HFFc6 (cell line): ENCODE results near the gene RPS27L. TPM values are rescaled to one million over a fixed set of nuclear protein-coding genes. Genes with fewer than 3 reads are reported as not detected.
A peak's percentile ranks its signal among the peaks of the same experiment; 100 is the strongest.

Source experiments
- DNase-seq: peaks from one replicate; pipeline ENCODE4 v3.0.0-alpha.2; 2018
- H3K27ac Mint-ChIP-seq: 2 replicates; pipeline ENCODE4 v1.8.0; 2020; ENCODE audit warnings: mild to moderate bottlenecking, mixed read lengths
- H3K27me3 Mint-ChIP-seq: 2 replicates; pipeline ENCODE4 v1.8.0; 2021; ENCODE audit warnings: mild to moderate bottlenecking, moderate library complexity, mixed read lengths; ENCODE audit not compliant: insufficient read depth
- H3K36me3 Mint-ChIP-seq: 2 replicates; pipeline ENCODE4 v1.8.0; 2021; ENCODE audit warnings: low read depth, mixed read lengths
- H3K4me1 Mint-ChIP-seq: 2 replicates; pipeline ENCODE4 v1.8.0; 2020; ENCODE audit warnings: low read depth, mixed read lengths
- H3K4me3 Mint-ChIP-seq: 2 replicates; pipeline ENCODE4 v1.8.0; 2020; ENCODE audit warnings: mild to moderate bottlenecking, moderate library complexity, mixed read lengths
- H3K9me3 Mint-ChIP-seq: 2 replicates; pipeline ENCODE4 v1.8.0; 2020; ENCODE audit warnings: mild to moderate bottlenecking, mixed read lengths
- total RNA-seq, 6 experiments: library from RNA; stranded (reverse); fragmentation: NEBNext Ultra II Directional; extraction: Animal tissue kit (Norgen Biotek cat#: 25700); gene quantifications; 2 replicates in 1 of 6; 3 replicates in 5 of 6; pipeline ENCODE4 v1.2.3, GENCODE V29; 2021
- TF ChIP-seq, protein P1 (sequence below): fragments of 200-600 bp; sonication (generic); IDR thresholded peaks from 2 replicates; pipeline ENCODE4 v1.5.0; 2021; ENCODE audit warnings: antibody characterized with exemption, mild to moderate bottlenecking

Gene RPS27L
- total RNA-seq, 6 experiments from 2014 or later = 422 to 573 (median 537) TPM

DNA sequence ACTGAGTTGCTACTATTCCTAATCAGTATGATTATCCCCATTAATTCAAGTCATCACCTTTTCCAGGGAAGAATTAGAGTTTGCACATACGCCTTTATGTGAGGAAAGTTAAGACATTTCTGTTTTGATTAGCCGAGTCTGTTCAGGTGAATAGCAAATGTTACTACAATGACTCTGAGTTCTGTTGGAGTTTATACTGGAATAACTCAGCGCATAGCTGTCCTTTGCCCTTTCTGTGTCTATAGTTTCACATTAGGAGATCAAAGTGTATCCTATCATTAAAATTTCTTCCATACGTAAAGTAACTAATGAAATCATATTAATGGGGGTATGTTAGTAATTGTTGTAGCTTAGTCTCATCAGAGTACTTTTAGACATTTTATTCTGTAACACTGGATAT, 37.0 kb upstream of the RPS27L start:
- DNase-seq = no peak
- H3K27me3 Mint-ChIP-seq = no peaks in the 10 kb centered on the region; the same call in 1 of the 2 replicates
- peak overlapping the region; percentile 53 for H3K4me3 Mint-ChIP-seq
- H3K9me3 Mint-ChIP-seq = no peaks in the 10 kb centered on the region
- H3K36me3 Mint-ChIP-seq = peaks cover 5% of the 10 kb centered on the region
- H3K27ac Mint-ChIP-seq = peak overlapping the region; percentile 34; the same call in 1 of the 2 replicates
- TF ChIP-seq, protein P1, sequence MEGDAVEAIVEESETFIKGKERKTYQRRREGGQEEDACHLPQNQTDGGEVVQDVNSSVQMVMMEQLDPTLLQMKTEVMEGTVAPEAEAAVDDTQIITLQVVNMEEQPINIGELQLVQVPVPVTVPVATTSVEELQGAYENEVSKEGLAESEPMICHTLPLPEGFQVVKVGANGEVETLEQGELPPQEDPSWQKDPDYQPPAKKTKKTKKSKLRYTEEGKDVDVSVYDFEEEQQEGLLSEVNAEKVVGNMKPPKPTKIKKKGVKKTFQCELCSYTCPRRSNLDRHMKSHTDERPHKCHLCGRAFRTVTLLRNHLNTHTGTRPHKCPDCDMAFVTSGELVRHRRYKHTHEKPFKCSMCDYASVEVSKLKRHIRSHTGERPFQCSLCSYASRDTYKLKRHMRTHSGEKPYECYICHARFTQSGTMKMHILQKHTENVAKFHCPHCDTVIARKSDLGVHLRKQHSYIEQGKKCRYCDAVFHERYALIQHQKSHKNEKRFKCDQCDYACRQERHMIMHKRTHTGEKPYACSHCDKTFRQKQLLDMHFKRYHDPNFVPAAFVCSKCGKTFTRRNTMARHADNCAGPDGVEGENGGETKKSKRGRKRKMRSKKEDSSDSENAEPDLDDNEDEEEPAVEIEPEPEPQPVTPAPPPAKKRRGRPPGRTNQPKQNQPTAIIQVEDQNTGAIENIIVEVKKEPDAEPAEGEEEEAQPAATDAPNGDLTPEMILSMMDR = no peak
- peaks cover 80% of the 10 kb centered on the region for H3K4me1 Mint-ChIP-seq

DNA sequence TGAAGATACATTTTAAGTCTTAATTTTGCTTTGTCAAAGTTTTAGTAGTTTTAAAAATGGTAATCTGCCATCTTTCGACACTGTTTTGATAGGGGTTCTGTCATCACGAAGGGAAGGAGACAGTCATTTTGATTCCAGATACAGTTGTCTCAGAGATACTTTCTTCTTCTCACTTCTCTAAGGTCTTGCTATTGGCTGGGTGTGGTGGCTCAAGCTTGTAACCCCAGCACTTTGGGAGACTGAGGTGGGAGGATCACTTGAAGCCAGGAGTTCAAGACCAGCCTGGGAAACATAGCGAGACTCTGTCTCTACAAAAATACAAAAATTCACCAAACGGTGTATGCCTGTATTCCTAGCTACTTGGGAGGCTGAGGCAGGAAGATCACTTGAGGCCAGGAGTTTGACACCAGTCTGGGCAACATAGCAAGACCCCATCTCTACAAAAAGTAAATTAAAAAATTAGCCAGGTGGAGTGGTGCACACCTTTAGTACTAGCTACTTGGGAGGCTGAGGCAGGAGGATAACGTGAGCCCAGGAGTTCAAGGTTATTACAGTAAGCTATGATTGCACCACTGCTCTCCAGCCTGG, 35.4 kb upstream of the RPS27L start:
- no peak for DNase-seq
- TF ChIP-seq, protein P1 = no peak
- Mint-ChIP-seq H3K9me3 (no peaks in the 10 kb centered on the region), H3K4me3 (no peak overlapping the region), H3K27me3 (peaks cover 2% of the 10 kb centered on the region), H3K36me3 (peaks cover 5% of the 10 kb centered on the region), H3K4me1 (peaks cover 79% of the 10 kb centered on the region), H3K27ac (no peak overlapping the region)

DNA sequence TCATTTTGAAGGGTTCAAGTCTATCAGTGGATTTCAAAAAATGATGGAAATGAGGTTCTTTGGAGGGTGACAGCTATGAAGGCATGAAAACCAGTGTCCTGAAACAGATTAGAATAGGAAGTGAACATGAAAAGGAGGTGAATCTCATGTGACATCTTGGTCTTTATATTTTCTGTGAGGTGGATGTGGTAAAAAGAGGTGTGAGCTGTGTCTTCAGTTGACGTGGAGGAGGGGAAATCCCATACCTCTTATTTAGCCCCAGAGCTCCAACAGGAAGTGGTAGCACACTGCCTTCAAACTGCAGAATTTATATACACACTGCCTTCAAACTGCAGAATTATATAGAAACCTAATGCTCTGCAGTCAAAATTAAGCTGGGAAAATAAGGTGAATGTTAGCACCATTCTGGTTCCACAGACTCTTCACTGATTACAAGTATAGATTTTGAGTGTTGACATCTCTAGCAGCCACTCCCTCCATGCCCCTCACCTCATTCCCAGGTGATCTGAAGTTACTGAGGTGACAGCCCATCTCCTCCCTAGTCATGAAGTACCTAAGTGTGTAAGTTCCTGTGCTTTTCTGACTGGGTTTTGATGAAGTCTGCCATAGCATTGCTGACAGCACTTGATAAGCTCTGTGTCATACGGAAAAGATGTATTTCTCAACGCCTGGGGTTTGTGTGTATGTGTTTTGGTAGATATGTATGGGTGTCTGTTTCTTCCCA, 34.8 kb upstream of the RPS27L start:
- Mint-ChIP-seq H3K4me3 (peak overlapping the region; percentile 90; the same call in 1 of the 2 replicates), H3K36me3 (peaks cover 5% of the 10 kb centered on the region), H3K27me3 (peaks cover 2% of the 10 kb centered on the region), H3K4me1 (peaks cover 78% of the 10 kb centered on the region), H3K9me3 (no peaks in the 10 kb centered on the region), H3K27ac (no peak overlapping the region)
- TF ChIP-seq, protein P1 = no peak
- no peak for DNase-seq

DNA sequence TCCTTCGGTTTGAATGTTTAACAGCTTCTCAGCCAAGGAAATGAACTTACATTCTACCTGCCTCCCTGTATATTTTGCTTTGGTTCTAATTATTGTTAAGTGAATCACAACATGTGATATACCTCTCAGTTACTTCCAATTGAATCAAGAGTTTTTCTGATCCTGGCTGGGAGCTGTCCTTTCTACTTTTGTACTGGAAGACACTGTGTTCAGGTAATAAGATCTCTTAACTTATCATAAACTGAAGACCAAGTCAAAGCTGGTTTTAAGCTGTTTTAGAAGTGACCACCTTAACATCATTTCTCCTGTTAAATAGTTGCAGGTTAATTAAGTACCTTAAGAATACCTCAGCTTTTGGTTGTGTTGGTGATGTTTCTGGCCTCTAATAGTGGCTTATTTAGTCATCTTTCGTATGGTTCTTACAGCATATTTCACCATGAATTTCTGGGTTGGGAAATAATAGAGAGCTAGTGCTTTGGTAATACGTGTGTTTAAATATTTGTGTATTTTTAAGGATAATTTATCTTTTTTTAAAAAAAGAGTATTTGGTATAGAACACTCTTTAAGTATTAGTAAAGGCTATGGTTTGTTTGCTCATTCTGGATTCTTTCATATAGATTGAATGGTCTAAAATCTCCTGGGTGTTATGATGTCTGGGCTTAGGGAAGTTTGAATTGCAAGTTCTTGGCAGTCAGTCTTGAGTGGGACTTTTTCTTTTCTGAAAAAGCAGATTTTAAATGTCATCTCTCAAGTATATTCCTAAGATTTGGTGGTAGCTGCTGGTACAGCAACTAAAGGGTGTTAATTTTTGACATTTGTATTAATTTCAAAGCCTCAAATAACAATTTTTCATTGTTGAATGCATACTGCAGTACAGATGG, 33.7 kb upstream of the RPS27L start:
- Mint-ChIP-seq H3K9me3 (no peaks in the 10 kb centered on the region), H3K27me3 (peaks cover 2% of the 10 kb centered on the region), H3K4me3 (peak overlapping the region; percentile 90), H3K4me1 (peaks cover 78% of the 10 kb centered on the region), H3K27ac (peak overlapping the region; percentile 65; the same call in 1 of the 2 replicates), H3K36me3 (peaks cover 5% of the 10 kb centered on the region)
- no peak for DNase-seq
- TF ChIP-seq, protein P1 = peak; percentile 26; the same call in 1 of the 2 replicates

DNA sequence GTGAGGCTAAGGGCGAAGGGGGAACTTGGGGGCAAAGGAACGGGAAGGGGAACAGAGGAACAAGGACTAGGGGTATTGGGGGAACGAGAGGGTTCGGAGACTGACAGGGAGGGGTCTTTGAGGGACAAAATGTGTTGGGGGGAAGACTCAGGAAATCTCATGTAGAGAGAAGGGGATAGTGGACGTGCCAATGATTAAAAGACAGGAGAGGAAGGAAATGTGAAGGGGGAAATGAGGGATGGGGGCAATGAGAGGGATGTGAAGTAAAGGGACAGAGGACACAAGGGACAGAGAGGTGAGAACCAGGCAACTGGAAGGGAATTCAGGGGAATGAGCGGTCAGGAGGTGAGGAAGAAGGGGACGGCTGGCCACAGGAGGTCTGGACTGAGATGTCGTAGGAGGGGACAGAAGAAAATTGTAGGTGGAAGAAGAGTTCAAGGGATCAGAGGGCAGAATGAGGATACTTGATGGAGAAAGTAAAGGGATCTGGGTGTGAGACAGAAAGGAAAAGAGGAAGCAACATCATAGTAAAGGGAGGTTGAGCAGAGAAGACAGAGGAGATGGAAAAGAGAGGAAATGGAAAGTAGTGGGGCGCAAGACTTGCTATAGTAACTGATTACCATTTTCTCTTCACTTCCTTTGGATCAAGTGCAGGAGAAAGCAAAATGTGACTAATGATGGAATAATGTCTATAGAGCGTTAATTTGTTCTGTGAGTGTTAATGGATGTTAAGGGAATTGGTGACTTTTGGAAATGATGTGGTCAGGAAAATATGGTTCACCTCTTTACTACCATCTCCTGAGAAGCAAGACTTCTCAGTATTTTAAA, 32.9 kb upstream of the RPS27L start:
- Mint-ChIP-seq H3K27ac (peak overlapping the region; percentile 65), H3K4me3 (peak overlapping the region; percentile 90), H3K27me3 (peaks cover 2% of the 10 kb centered on the region), H3K4me1 (peaks cover 78% of the 10 kb centered on the region), H3K9me3 (no peaks in the 10 kb centered on the region), H3K36me3 (peaks cover 5% of the 10 kb centered on the region)
- TF ChIP-seq, protein P1 = no peak
- no peak for DNase-seq
